ENCODE results near the gene KRT8.

The KRT8 gene

GRCh38 chr12:52874573-52875435 is 30.1 kb downstream of the KRT8 start:
- TF ChIP-seq CTCF (IDR thresholded peaks at IDR 0.05; ENCODE audit: insufficient read depth, low read depth, low read length, missing control alignments), result no peak
- H3K4me3 ChIP-seq (ENCODE audit: low read length), result peak overlapping the region; percentile 30

GRCh38 chr12:52873832-52874572 is 30.9 kb downstream of the KRT8 start:
- TF ChIP-seq CTCF (IDR thresholded peaks at IDR 0.05; ENCODE audit: insufficient read depth, low read depth, low read length, missing control alignments), result no peak
- peak; percentile 99 for DNase-seq (ENCODE audit: low read depth)
- peak overlapping the region; percentile 32 for H3K4me3 ChIP-seq (ENCODE audit: low read length)

More at GRCh38 chr12:52874573-52875435, 30.1 kb downstream of the KRT8 start:
- DNase-seq (ENCODE audit: low read depth), result no peak

- peak overlapping the region; percentile 32 for H3K4me3 ChIP-seq (ENCODE audit: low read length)
- no peak for TF ChIP-seq CTCF (IDR thresholded peaks at IDR 0.05; ENCODE audit: insufficient read depth, low read depth, low read length, missing control alignments)
- DNase-seq (ENCODE audit: low read depth), result no peak
These were observed 31.4 kb downstream of the KRT8 start for GRCh38 chr12:52873513-52873831.

GRCh38 chr12:52872644-52873389 is 32.1 kb downstream of the KRT8 start:
- no peak for DNase-seq (ENCODE audit: low read depth)
- no peak overlapping the region for H3K4me3 ChIP-seq (ENCODE audit: low read length)
- TF ChIP-seq CTCF (IDR thresholded peaks at IDR 0.05; ENCODE audit: insufficient read depth, low read depth, low read length, missing control alignments), result no peak

GRCh38 chr12:52871291-52872039 is 33.4 kb downstream of the KRT8 start:
- no peak for TF ChIP-seq CTCF (IDR thresholded peaks at IDR 0.05; ENCODE audit: insufficient read depth, low read depth, low read length, missing control alignments)
- H3K4me3 ChIP-seq (ENCODE audit: low read length), result no peak overlapping the region
- DNase-seq (ENCODE audit: low read depth), result peak; percentile 100
